Measurements from ENCODE around the gene AKAP9. TPM values are rescaled to one million over a fixed set of nuclear protein-coding genes. Genes with fewer than 3 reads are reported as not detected.
A peak's percentile ranks its signal among the peaks of the same experiment; 100 is the strongest.

AKAP9 gene
- total and polyA plus RNA-seq, 9 of the 15 experiments (the other 6 are each of a cell fraction or from before 2014, with no cell fraction given): 25.5 to 80.9 (median 46.3) TPM

DNA sequence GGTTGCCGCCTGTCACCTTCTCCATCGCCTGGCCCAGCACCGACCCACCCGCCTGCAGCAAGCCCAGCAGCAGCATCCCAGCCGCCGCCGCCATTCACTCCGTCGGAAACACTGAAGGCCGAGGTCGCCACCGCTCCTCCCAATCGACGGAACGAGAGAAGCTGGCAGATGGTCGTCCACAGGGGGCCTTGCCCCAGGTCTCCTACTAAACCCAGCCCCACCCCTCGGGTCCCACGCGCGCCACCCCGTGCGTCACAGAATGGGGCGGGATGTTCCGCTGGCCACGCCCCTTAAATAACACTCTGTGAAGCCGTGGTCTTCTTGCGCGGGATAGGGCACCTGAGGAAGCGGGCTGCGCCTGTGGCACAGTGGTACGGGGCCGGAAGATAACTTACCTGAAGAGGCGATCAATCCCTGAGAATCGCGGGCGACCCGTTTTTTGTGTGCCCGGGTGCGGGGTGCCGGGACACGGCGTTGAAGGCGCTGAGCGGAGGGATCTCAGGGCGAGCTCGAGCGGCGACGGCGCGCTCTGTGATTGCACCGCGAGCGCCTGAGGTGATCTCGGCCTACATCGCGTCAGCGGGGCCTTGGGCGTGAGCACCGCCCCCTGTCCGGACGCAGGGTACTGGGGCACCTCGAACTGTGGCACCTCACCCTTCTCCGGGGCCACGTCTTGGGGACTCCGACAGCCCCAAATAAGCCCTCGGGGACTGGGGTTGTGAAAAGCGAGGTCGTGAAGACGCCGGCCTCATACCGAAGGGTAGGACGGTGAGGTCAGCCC is 193.8 kb downstream of the AKAP9 start, which contains the start of gene CYP51A1 (continued):
- TF ChIP-seq, protein P1, sequence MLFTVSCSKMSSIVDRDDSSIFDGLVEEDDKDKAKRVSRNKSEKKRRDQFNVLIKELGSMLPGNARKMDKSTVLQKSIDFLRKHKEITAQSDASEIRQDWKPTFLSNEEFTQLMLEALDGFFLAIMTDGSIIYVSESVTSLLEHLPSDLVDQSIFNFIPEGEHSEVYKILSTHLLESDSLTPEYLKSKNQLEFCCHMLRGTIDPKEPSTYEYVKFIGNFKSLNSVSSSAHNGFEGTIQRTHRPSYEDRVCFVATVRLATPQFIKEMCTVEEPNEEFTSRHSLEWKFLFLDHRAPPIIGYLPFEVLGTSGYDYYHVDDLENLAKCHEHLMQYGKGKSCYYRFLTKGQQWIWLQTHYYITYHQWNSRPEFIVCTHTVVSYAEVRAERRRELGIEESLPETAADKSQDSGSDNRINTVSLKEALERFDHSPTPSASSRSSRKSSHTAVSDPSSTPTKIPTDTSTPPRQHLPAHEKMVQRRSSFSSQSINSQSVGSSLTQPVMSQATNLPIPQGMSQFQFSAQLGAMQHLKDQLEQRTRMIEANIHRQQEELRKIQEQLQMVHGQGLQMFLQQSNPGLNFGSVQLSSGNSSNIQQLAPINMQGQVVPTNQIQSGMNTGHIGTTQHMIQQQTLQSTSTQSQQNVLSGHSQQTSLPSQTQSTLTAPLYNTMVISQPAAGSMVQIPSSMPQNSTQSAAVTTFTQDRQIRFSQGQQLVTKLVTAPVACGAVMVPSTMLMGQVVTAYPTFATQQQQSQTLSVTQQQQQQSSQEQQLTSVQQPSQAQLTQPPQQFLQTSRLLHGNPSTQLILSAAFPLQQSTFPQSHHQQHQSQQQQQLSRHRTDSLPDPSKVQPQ (CRISPR knock-in tag; IDR thresholded peaks at IDR 0.05; ENCODE audit: borderline replicate concordance): no peak
- TF ChIP-seq, protein P2, sequence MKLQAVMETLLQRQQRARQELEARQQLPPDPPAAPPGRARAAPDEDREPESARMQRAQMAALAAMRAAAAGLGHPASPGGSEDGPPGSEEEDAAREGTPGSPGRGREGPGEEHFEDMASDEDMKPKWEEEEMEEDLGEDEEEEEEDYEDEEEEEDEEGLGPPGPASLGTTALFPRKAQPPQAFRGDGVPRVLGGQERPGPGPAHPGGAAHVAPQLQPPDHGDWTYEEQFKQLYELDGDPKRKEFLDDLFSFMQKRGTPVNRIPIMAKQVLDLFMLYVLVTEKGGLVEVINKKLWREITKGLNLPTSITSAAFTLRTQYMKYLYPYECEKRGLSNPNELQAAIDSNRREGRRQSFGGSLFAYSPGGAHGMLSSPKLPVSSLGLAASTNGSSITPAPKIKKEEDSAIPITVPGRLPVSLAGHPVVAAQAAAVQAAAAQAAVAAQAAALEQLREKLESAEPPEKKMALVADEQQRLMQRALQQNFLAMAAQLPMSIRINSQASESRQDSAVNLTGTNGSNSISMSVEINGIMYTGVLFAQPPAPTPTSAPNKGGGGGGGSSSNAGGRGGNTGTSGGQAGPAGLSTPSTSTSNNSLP (IDR thresholded peaks at IDR 0.05; ENCODE audit: borderline replicate concordance, low read depth, low read length): no peak
- TF ChIP-seq ZSCAN32 (CRISPR knock-in tag; IDR thresholded peaks at IDR 0.05) (no peak), MTA2 (IDR thresholded peaks at IDR 0.05; ENCODE audit: low read depth) (0 out of 2 replicates have a peak, but pooled peaks have one; percentile 16), RBM25 (IDR thresholded peaks at IDR 0.05; ENCODE audit: low read depth, low read length, severe bottlenecking) (no peak), ELF2 (CRISPR knock-in tag; IDR thresholded peaks at IDR 0.05) (peak; percentile 52), ZNF699 (CRISPR knock-in tag; IDR thresholded peaks at IDR 0.05; ENCODE audit: insufficient replicate concordance) (no peak), ZFP30 (CRISPR knock-in tag; IDR thresholded peaks at IDR 0.05; ENCODE audit: borderline replicate concordance) (no peak), ZNF766 (CRISPR knock-in tag; conservative IDR thresholded peaks at IDR 0.05) (peak; percentile 71), MIER1 (IDR thresholded peaks at IDR 0.05; ENCODE audit: low read depth) (no peak), SMARCA5 (IDR thresholded peaks at IDR 0.05) (no peak), EZH2 (IDR thresholded peaks at IDR 0.05; ENCODE audit: borderline replicate concordance, low read depth, low read length) (no peak), HDAC6 (IDR thresholded peaks at IDR 0.05; ENCODE audit: low read depth, low read length) (no peak), DDX20 (tag; IDR thresholded peaks at IDR 0.05; ENCODE audit: low read depth) (no peak), DNMT1 (IDR thresholded peaks at IDR 0.05) (no peak)
- TF ChIP-seq, protein P3, sequence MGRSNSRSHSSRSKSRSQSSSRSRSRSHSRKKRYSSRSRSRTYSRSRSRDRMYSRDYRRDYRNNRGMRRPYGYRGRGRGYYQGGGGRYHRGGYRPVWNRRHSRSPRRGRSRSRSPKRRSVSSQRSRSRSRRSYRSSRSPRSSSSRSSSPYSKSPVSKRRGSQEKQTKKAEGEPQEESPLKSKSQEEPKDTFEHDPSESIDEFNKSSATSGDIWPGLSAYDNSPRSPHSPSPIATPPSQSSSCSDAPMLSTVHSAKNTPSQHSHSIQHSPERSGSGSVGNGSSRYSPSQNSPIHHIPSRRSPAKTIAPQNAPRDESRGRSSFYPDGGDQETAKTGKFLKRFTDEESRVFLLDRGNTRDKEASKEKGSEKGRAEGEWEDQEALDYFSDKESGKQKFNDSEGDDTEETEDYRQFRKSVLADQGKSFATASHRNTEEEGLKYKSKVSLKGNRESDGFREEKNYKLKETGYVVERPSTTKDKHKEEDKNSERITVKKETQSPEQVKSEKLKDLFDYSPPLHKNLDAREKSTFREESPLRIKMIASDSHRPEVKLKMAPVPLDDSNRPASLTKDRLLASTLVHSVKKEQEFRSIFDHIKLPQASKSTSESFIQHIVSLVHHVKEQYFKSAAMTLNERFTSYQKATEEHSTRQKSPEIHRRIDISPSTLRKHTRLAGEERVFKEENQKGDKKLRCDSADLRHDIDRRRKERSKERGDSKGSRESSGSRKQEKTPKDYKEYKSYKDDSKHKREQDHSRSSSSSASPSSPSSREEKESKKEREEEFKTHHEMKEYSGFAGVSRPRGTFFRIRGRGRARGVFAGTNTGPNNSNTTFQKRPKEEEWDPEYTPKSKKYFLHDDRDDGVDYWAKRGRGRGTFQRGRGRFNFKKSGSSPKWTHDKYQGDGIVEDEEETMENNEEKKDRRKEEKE (IDR thresholded peaks at IDR 0.05; ENCODE audit: borderline replicate concordance in 1 of 2, control insufficient read depth in 1 of 2, low read depth in 2 of 2, low read length in 1 of 2): no peak
- TF ChIP-seq, protein P4, sequence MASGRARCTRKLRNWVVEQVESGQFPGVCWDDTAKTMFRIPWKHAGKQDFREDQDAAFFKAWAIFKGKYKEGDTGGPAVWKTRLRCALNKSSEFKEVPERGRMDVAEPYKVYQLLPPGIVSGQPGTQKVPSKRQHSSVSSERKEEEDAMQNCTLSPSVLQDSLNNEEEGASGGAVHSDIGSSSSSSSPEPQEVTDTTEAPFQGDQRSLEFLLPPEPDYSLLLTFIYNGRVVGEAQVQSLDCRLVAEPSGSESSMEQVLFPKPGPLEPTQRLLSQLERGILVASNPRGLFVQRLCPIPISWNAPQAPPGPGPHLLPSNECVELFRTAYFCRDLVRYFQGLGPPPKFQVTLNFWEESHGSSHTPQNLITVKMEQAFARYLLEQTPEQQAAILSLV (tag; IDR thresholded peaks at IDR 0.05): no peak
